K562 (cell line): Measurements from ENCODE around the gene SLAMF9. TPM values are rescaled to one million over a fixed set of nuclear protein-coding genes. Genes with fewer than 3 reads are reported as not detected.
A peak's percentile ranks its signal among the peaks of the same experiment; 100 is the strongest.

ENCODE experiments used
- CREM ChIP-seq: IDR thresholded peaks from 2 replicates; pipeline ENCODE4 v1.6.1; 2014; ENCODE audit warnings: antibody characterized with exemption, low read depth
- EP300 ChIP-seq: IDR thresholded peaks from 2 replicates; pipeline ENCODE4 v1.6.1; 2012; ENCODE audit warnings: low read length, improper control_type of control experiment
- LEF1 ChIP-seq: fragments of 450-650 bp; IDR thresholded peaks from 2 replicates; pipeline ENCODE4 v1.6.1; 2016; ENCODE audit warnings: mild to moderate bottlenecking
- MTA2 ChIP-seq: fragments of 450-650 bp; IDR thresholded peaks from 2 replicates; pipeline ENCODE4 v1.6.1; 2016; ENCODE audit warnings: low read depth
- NR4A1 ChIP-seq, 2 experiments: fragments of 250-450 bp in 1 of 2; fragments of 450-650 bp in 1 of 2; sonication (Bioruptor Pico) in 1 of 2; IDR thresholded peaks; 2 replicates each; pipeline versions ENCODE4 v1.4.0 to v1.6.1; 2016 to 2020; ENCODE audit warnings: mild to moderate bottlenecking in 2 of 2, missing compliant biosample characterization in 1 of 2, missing genetic modification characterization in 1 of 2, moderate library complexity in 1 of 2
- PTTG1 ChIP-seq: fragments of 450-650 bp; IDR thresholded peaks from 2 replicates; pipeline ENCODE4 v1.6.1; 2016; ENCODE audit warnings: low read depth, mild to moderate bottlenecking, missing genetic modification characterization, missing compliant biosample characterization
- RBBP5 ChIP-seq: fragments of 200-600 bp; sonication (generic); IDR thresholded peaks from 2 replicates; pipeline ENCODE4 v1.6.1; 2012; ENCODE audit warnings: borderline replicate concordance, mild to moderate bottlenecking, low read length, control low read depth, inconsistent platforms; ENCODE audit not compliant: insufficient read depth, poor library complexity, severe bottlenecking
- RCOR1 ChIP-seq, 2 experiments: IDR thresholded peaks; 2 replicates each; pipeline ENCODE4 v1.6.1; 2012; ENCODE audit warnings: low read depth in 2 of 2, low read length in 2 of 2, borderline replicate concordance in 1 of 2, improper control_type of control experiment in 1 of 2
- SMARCA4 ChIP-seq: fragments of 450-650 bp; IDR thresholded peaks from 2 replicates; pipeline ENCODE4 v1.6.1; 2016
- SMARCE1 ChIP-seq: fragments of 450-650 bp; IDR thresholded peaks from 2 replicates; pipeline ENCODE4 v1.7.1; 2016; ENCODE audit warnings: mild to moderate bottlenecking
- STAT5A ChIP-seq: IDR thresholded peaks from 2 replicates; pipeline ENCODE4 v1.6.1; 2012; ENCODE audit warnings: low read length, inconsistent platforms, borderline replicate concordance
- TEAD4 ChIP-seq, 2 experiments: sonication (generic) in 1 of 2; formaldehyde crosslinking in 1 of 2; IDR thresholded peaks; 2 replicates each; pipeline versions ENCODE4 v1.6.1 to v1.8.0; 2012 to 2022; ENCODE audit warnings: borderline replicate concordance in 1 of 2, inconsistent platforms in 1 of 2, low read length in 1 of 2, mild to moderate bottlenecking in 1 of 2, missing genetic modification reagents in 1 of 2
- ZNF584 ChIP-seq: fragments of 200-800 bp; sonication (Bioruptor generic); IDR thresholded peaks from 2 replicates; pipeline ENCODE4 v1.6.1; 2016; ENCODE audit warnings: low read depth, mild to moderate bottlenecking, missing genetic modification characterization, missing compliant biosample characterization
- ZNF589 ChIP-seq: fragments of 200-800 bp; sonication (Bioruptor generic); IDR thresholded peaks from 2 replicates; pipeline ENCODE4 v1.6.1; 2016; ENCODE audit warnings: low read depth, missing genetic modification characterization, missing compliant biosample characterization
- ZNF707 ChIP-seq: fragments of 250-450 bp; sonication (Bioruptor Pico); conservative IDR thresholded peaks from 2 replicates; pipeline ENCODE4 v1.8.0; 2022; ENCODE audit warnings: inconsistent platforms, mild to moderate bottlenecking, moderate library complexity
- polyA plus RNA-seq, 8 experiments: library from polyadenylated mRNA; depleted of rRNA in 4 of 8; stranded (reverse) in 5 of 8; unstranded in 3 of 8; fragments of >200 nt; fragmentation: Nextera tagmentation in 2 of 8; fragmentation: Illumina TruSeq in 1 of 8; extraction: Ambion mirVana in 2 of 8; extraction: Trizol in 1 of 8; gene quantifications; 2 replicates each; pipeline versions ENCODE4 v1.2.1 to v1.2.3, GENCODE V29; 2011 to 2014; ENCODE audit warnings: inconsistent platforms in 1 of 8, missing spikeins in 1 of 8
- total RNA-seq, 7 experiments: library from RNA; depleted of rRNA in 6 of 7; stranded (reverse); fragments of >200 nt in 6 of 7; fragmentation: Illumina TruSeq in 2 of 7; extraction: Trizol in 2 of 7; gene quantifications; 2 replicates each; pipeline versions ENCODE4 v1.2.1 to v1.2.3, GENCODE V29; 2011 to 2021; ENCODE audit warnings: low replicate concordance in 1 of 7
- TF ChIP-seq, protein P1 (sequence below): IDR thresholded peaks from 2 replicates; pipeline ENCODE4 v1.6.1; 2011; ENCODE audit warnings: borderline replicate concordance, low read depth, mild to moderate bottlenecking, moderate library complexity, low read length; ENCODE audit not compliant: insufficient read depth, poor library complexity, severe bottlenecking
- TF ChIP-seq, protein P2 (sequence below): fragments of 250-450 bp; sonication (Bioruptor Pico); IDR thresholded peaks from 2 replicates; pipeline ENCODE4 v1.9.0; 2021; ENCODE audit warnings: mild to moderate bottlenecking
- TF ChIP-seq, protein P3 (sequence below): fragments of 450-650 bp; formaldehyde crosslinking; conservative IDR thresholded peaks from 2 replicates; pipeline ENCODE4 v1.4.0; 2022; ENCODE audit warnings: mild to moderate bottlenecking, missing genetic modification characterization
- TF ChIP-seq, protein P4 (sequence below), 2 experiments: fragments of 250-450 bp in 1 of 2; fragments of 450-650 bp in 1 of 2; sonication (Bioruptor Pico) in 1 of 2; IDR thresholded peaks; 2 replicates each; pipeline versions ENCODE4 v1.6.1 to v1.8.0; 2016 to 2021; ENCODE audit warnings: mild to moderate bottlenecking in 2 of 2, moderate library complexity in 2 of 2, missing compliant biosample characterization in 1 of 2, missing genetic modification characterization in 1 of 2
- TF ChIP-seq, protein P5 (sequence below): sonication (generic); formaldehyde crosslinking; IDR thresholded peaks from 2 replicates; pipeline ENCODE4 v1.9.0; 2022; ENCODE audit warnings: mild to moderate bottlenecking, missing genetic modification reagents

The SLAMF9 gene
- total and polyA plus RNA-seq, 9 of the 15 experiments (the other 6 are each of a cell fraction or from before 2014, with no cell fraction given) = 0.13 to 0.21 TPM; not detected in 7

DNA sequence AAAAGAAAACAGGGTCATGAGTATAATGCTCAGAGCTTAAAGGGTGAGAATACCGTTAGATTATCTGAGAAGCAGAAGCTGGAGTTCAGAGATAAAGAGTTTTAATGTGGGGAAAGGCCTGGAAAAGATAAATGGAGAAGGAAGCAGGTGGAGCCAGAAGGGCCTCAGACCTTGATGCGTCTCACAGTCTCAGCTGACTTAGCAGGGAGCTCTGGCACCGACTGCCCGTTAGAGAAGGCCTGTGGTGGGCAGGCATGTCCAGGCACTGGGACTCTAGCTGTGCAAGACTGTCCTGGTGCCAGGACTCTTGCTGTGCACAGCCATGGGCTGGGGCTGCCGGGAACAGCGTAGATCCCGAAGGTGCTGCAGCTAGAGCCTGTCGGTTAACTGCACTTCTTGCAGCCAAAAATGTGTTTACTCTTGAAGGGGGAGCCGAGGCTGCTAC lies 3.8 kb upstream of the SLAMF9 start (continued):
- TF ChIP-seq ZNF707 (no peak), CREM (0 out of 2 replicates have a peak, but pooled peaks have one; percentile 19), SMARCE1 (peak; percentile 82), PTTG1 (tag) (no peak), SMARCA4 (peak; percentile 93), TEAD4 (IDR thresholded peaks at IDR 0.05; ENCODE audit: low read length) (peak; percentile 84), TEAD4 (CRISPR knock-in tag; IDR thresholded peaks at IDR 0.05; ENCODE audit: borderline replicate concordance) (no peak), RBBP5 (peak; percentile 57), LEF1 (0 out of 2 replicates have a peak, but pooled peaks have one; percentile 62), RCOR1 (IDR thresholded peaks at IDR 0.05; ENCODE audit: borderline replicate concordance in 1 of 2, low read depth in 2 of 2, low read length in 2 of 2) (peak in 1 of 2 experiments; percentile 77; a peak in 1 of 4 replicates), STAT5A (peak; percentile 41; the same call in 1 of the 2 replicates), ZNF589 (CRISPR knock-in tag) (0 out of 2 replicates have a peak, but pooled peaks have one; percentile 38), ZNF584 (CRISPR knock-in tag) (no peak), EP300 (peak; percentile 79), MTA2 (peak; percentile 87), NR4A1 (CRISPR knock-in tag; IDR thresholded peaks at IDR 0.05) (0 out of 2 replicates have a peak, but pooled peaks have one; percentile 66), NR4A1 (tag; IDR thresholded peaks at IDR 0.05) (peak; percentile 53; the same call in 1 of the 2 replicates)
- TF ChIP-seq, protein P1, sequence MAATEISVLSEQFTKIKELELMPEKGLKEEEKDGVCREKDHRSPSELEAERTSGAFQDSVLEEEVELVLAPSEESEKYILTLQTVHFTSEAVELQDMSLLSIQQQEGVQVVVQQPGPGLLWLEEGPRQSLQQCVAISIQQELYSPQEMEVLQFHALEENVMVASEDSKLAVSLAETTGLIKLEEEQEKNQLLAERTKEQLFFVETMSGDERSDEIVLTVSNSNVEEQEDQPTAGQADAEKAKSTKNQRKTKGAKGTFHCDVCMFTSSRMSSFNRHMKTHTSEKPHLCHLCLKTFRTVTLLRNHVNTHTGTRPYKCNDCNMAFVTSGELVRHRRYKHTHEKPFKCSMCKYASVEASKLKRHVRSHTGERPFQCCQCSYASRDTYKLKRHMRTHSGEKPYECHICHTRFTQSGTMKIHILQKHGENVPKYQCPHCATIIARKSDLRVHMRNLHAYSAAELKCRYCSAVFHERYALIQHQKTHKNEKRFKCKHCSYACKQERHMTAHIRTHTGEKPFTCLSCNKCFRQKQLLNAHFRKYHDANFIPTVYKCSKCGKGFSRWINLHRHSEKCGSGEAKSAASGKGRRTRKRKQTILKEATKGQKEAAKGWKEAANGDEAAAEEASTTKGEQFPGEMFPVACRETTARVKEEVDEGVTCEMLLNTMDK = no peak
- TF ChIP-seq, protein P2, sequence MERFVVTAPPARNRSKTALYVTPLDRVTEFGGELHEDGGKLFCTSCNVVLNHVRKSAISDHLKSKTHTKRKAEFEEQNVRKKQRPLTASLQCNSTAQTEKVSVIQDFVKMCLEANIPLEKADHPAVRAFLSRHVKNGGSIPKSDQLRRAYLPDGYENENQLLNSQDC (CRISPR knock-in tag) = no peak
- TF ChIP-seq, protein P3, sequence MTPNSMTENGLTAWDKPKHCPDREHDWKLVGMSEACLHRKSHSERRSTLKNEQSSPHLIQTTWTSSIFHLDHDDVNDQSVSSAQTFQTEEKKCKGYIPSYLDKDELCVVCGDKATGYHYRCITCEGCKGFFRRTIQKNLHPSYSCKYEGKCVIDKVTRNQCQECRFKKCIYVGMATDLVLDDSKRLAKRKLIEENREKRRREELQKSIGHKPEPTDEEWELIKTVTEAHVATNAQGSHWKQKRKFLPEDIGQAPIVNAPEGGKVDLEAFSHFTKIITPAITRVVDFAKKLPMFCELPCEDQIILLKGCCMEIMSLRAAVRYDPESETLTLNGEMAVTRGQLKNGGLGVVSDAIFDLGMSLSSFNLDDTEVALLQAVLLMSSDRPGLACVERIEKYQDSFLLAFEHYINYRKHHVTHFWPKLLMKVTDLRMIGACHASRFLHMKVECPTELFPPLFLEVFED (CRISPR knock-in tag) = no peak
- TF ChIP-seq, protein P4, sequence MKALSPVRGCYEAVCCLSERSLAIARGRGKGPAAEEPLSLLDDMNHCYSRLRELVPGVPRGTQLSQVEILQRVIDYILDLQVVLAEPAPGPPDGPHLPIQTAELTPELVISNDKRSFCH (CRISPR knock-in tag; IDR thresholded peaks at IDR 0.05) = no peak
- TF ChIP-seq, protein P4 (tag; IDR thresholded peaks at IDR 0.05) = 0 out of 2 replicates have a peak, but pooled peaks have one; percentile 24
- TF ChIP-seq, protein P5, sequence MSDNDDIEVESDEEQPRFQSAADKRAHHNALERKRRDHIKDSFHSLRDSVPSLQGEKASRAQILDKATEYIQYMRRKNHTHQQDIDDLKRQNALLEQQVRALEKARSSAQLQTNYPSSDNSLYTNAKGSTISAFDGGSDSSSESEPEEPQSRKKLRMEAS (CRISPR knock-in tag) = 0 out of 2 replicates have a peak, but pooled peaks have one; percentile 14
